ENCODE results near the gene CLCN3. TPM values are rescaled to one million over a fixed set of nuclear protein-coding genes. Genes with fewer than 3 reads are reported as not detected.
"Not testable (repeated sequence)": the region's sequence is repeated elsewhere in the genome, so short reads cannot be mapped to it uniquely, and the experiment has no call there.

The CLCN3 gene
- total RNA-seq, 1 experiment from 2014 or later = 16.9 TPM

- CTCF ChIA-PET = no interaction called here
- TF ChIP-seq EZH2phosphoT487 (IDR thresholded peaks at IDR 0.05; ENCODE audit: borderline replicate concordance, low read length) (no peak), EZH2 (IDR thresholded peaks at IDR 0.05; ENCODE audit: low read length, unreplicated experiment) (no peak), CTCF (conservative IDR thresholded peaks at IDR 0.05; ENCODE audit: low read depth, low read length) (no peak)
- H3K9me3 ChIP-seq (ENCODE audit: low read length) = no peaks in the 10 kb centered on the region
- no peak for DNase-seq
- no peaks in the 10 kb centered on the region for H4K20me1 ChIP-seq (ENCODE audit: low read length)
- no peak overlapping the region for H3K27ac ChIP-seq (ENCODE audit: low read length)
- no peak overlapping the region for H3K9ac ChIP-seq (ENCODE audit: low read length)
- no peaks in the 10 kb centered on the region for H3K79me2 ChIP-seq (ENCODE audit: low read length)
- H2AFZ ChIP-seq (ENCODE audit: low read length) = no peak overlapping the region
- no peaks in the 10 kb centered on the region for H3K36me3 ChIP-seq (ENCODE audit: low read depth, low read length)
- no TSS peak for BruUV-seq (replicated peaks)
- no peak overlapping the region for H3K4me3 ChIP-seq (ENCODE audit: low read length)
- POLR2A ChIA-PET (ENCODE audit: unreplicated experiment) = no interaction called here
- ATAC-seq = no peak
- intact Hi-C loops (cut with micrococcal nuclease) = no loop called here
- no peaks in the 10 kb centered on the region for H3K9me2 ChIP-seq (replicated peaks; ENCODE audit: low read length)
- H3F3A ChIP-seq (ENCODE audit: low read length, unreplicated experiment) = no peaks in the 10 kb centered on the region
- H3K4me1 ChIP-seq (ENCODE audit: insufficient read depth, low read length) = no peaks in the 10 kb centered on the region
- H3K4me2 ChIP-seq (ENCODE audit: low read length) = no peak overlapping the region
- no peaks in the 10 kb centered on the region for H3K27me3 ChIP-seq (ENCODE audit: low read length)
Observed at GRCh38 chr4:169675825-169676224, 55.4 kb downstream of the CLCN3 start.

GRCh38 chr4:169677150-169677748 lies 56.9 kb downstream of the CLCN3 start:
- no TSS peak for BruUV-seq (replicated peaks)
- CTCF ChIA-PET = no interaction called here
- Histone ChIP-seq H4K20me1 (ENCODE audit: low read length) (no peaks in the 10 kb centered on the region), H3K4me1 (ENCODE audit: insufficient read depth, low read length) (no peaks in the 10 kb centered on the region), H3K79me2 (ENCODE audit: low read length) (no peaks in the 10 kb centered on the region), H3K4me3 (ENCODE audit: low read length) (no peak overlapping the region), H3K9ac (ENCODE audit: low read length) (no peak overlapping the region), H3K4me2 (ENCODE audit: low read length) (no peak overlapping the region), H3K36me3 (ENCODE audit: low read depth, low read length) (no peaks in the 10 kb centered on the region), H3F3A (ENCODE audit: low read length, unreplicated experiment) (no peaks in the 10 kb centered on the region), H3K9me2 (replicated peaks; ENCODE audit: low read length) (no peaks in the 10 kb centered on the region), H3K9me3 (ENCODE audit: low read length) (no peaks in the 10 kb centered on the region), H3K27me3 (ENCODE audit: low read length) (no peaks in the 10 kb centered on the region), H2AFZ (ENCODE audit: low read length) (no peak overlapping the region), H3K27ac (ENCODE audit: low read length) (no peak overlapping the region)
- POLR2A ChIA-PET (ENCODE audit: unreplicated experiment) = no interaction called here
- intact Hi-C loops (cut with micrococcal nuclease) = no loop called here
- TF ChIP-seq EZH2phosphoT487 (IDR thresholded peaks at IDR 0.05; ENCODE audit: borderline replicate concordance, low read length) = no peak
- TF ChIP-seq CTCF (conservative IDR thresholded peaks at IDR 0.05; ENCODE audit: low read depth, low read length) = no peak
- TF ChIP-seq EZH2 (IDR thresholded peaks at IDR 0.05; ENCODE audit: low read length, unreplicated experiment) = no peak
- ATAC-seq (no peak), DNase-seq (no peak)

- H3K27ac ChIP-seq (ENCODE audit: low read length); POLR2A ChIA-PET (ENCODE audit: unreplicated experiment); H3K4me1 ChIP-seq (ENCODE audit: insufficient read depth, low read length): not testable (repeated sequence)
Observed at GRCh38 chr4:169678486-169678885, 58.1 kb downstream of the CLCN3 start.

GRCh38 chr4:169678951-169679591 lies 58.7 kb downstream of the CLCN3 start:
- POLR2A ChIA-PET (ENCODE audit: unreplicated experiment); CTCF ChIA-PET; H3K27me3 ChIP-seq (ENCODE audit: low read length): not testable (repeated sequence)

More at GRCh38 chr4:169678486-169678885, 58.1 kb downstream of the CLCN3 start:
- intact Hi-C loops (cut with micrococcal nuclease); H3K4me3 ChIP-seq (ENCODE audit: low read length); H3F3A ChIP-seq (ENCODE audit: low read length, unreplicated experiment); H2AFZ ChIP-seq (ENCODE audit: low read length); DNase-seq; H3K9ac ChIP-seq (ENCODE audit: low read length); H3K36me3 ChIP-seq (ENCODE audit: low read depth, low read length); H3K79me2 ChIP-seq (ENCODE audit: low read length); H3K27me3 ChIP-seq (ENCODE audit: low read length); H4K20me1 ChIP-seq (ENCODE audit: low read length); CTCF ChIA-PET; H3K9me2 ChIP-seq (replicated peaks; ENCODE audit: low read length); ATAC-seq; H3K4me2 ChIP-seq (ENCODE audit: low read length); BruUV-seq (replicated peaks); H3K9me3 ChIP-seq (ENCODE audit: low read length): not testable (repeated sequence)

More at GRCh38 chr4:169678951-169679591, 58.7 kb downstream of the CLCN3 start:
- H4K20me1 ChIP-seq (ENCODE audit: low read length); H3K27ac ChIP-seq (ENCODE audit: low read length); intact Hi-C loops (cut with micrococcal nuclease); H3K9ac ChIP-seq (ENCODE audit: low read length); H3K4me1 ChIP-seq (ENCODE audit: insufficient read depth, low read length); H3K9me3 ChIP-seq (ENCODE audit: low read length); H3K79me2 ChIP-seq (ENCODE audit: low read length); H3K9me2 ChIP-seq (replicated peaks; ENCODE audit: low read length); ATAC-seq; H3F3A ChIP-seq (ENCODE audit: low read length, unreplicated experiment); H2AFZ ChIP-seq (ENCODE audit: low read length); DNase-seq; BruUV-seq (replicated peaks); H3K4me3 ChIP-seq (ENCODE audit: low read length); H3K36me3 ChIP-seq (ENCODE audit: low read depth, low read length); H3K4me2 ChIP-seq (ENCODE audit: low read length): not testable (repeated sequence)
